Superior temporal gyrus (tissue), 1 donor: ENCODE results near the gene ZBTB9.
A peak's percentile ranks its signal among the peaks of the same experiment; 100 is the strongest.

Experiments
- DNase-seq: peaks from one replicate; pipeline ENCODE4 v3.0.0-alpha.2; 2016; ENCODE audit errors: extremely low spot score

The ZBTB9 gene

DNA sequence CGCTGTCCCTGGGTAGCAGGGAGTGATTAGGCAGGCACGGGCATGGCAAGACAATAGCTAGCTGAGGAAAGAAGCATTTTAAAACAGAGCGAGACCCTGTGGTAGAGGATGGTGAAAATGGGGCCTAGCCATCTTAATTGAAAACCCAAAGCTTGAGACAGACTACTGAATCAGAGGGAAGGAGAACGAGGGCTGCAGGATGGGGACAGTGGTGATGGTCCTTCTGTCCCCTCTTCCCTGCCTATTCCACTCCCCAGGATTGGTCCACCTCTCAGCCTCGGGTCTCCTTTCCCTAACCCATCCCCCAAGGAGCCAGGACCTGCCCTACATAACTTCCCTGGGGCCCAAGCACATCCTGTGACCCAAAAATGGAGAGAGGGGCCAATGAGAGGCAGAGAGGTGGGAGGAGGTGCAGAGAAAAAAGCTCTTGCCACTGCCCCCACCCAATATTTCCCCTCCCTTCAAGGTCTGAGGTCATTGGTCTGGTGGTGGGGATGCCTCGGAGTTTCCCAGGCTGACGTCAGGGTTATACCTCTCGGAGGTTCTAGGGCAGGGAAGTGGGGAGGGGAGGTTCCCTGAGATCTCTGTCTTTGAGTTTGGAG is 35.6 kb upstream of the ZBTB9 start:
- DNase-seq, result no peak

DNA sequence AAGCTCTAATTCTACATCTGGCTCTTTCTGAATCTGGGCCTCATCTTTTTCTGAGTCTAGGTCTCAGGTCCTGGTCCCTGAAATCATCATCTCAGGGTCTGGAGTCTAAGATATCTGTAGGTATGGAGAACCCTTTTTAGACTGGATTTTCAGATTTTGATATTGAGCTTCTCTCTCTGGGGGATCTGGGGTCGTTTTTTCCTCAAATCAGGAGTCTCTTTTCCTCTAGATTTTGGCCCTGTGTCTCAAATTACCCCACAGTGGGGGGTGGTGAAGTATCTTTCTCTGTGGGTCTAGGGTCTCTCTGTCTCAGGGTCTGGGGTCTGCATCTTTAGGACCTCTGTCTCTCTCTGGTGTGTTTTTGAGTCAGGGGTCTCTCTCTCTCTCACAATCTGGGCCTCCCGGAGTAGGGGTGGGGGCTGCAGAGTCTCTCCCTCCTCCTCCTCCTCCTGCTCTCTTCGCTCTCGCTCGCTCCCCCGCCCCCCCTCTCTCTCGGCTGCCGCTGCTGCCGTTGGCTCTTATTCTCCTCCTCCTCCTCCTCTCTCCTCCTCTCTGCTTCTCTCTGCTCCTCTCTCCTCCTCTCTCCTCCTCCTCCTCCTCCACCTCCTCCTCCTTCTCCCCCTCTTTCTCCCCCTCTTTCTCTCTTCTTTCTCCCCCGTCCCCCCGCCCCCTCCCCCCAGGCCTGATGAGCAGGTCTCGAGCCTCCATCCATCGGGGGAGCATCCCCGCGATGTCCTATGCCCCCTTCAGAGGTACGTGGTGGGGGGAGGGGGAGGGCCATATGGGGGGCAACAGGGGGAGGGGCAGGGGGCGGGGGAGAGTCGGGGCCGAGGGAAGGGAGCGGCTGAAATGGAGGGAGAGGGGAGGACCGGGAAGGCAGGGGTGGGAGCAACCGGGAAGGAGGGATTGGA is 34.5 kb upstream of the ZBTB9 start, which contains the start of gene SYNGAP1:
TSS of gene SYNGAP1 (plus strand) at position 486 of the 911 bp plus-strand sequence. CDS start at position 686, 200 bp downstream.
- no peak for DNase-seq

DNA sequence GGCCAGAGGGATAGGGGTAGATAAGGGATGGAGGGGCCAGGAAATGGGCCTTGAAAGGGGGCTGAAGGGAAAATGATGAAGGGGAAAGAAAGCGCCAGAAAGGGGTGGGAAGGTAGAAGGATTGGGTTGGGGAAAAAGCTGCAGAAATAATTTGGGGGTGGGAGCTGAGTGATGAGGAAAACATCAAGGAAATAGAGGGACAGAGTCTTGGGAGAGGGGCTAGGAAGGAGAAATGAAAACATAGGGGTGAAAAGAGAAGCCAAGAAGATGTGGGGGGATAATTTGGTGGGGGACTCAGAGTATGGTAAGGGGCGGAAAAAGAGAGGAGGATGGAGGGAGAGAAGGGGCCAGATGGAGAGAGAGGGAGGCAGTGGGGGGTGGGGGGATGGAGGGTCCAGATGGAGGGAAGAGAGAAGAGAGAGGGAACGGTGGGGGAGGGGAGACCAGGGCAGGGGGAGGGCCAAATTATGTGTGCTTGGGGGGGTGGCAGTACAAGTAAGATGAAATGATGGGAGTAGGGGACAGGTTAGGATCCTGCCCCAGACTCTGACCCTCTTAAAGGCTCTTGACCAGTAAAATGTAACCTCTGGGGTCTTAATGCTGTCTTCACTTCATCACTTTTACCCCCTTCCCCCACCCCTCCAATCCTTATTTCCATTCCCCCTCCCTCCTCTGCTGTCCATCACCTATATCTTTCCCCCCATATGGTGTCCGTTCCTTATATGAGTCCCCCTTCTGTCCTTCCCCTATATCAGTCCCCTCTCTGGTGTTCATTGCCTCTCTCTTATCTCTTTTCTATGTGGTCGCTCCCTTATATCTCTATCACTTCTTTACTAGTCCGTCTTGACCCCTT is 33.7 kb upstream of the ZBTB9 start:
- DNase-seq, result no peak

DNA sequence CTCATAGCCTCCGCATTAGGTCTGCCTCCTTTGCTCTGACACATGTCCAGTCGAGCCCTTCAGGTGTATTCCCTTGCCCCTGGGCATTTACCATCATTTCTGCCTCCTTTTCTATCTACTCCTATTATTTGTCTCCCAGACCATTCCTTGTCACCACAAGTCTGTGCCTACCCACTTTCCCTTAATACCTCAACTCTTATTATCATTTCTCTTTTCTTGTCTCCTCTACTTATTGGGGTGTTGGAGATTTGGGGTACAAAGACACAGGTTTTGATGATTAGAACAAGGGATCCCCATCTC is 33.1 kb upstream of the ZBTB9 start:
- DNase-seq, result no peak

DNA sequence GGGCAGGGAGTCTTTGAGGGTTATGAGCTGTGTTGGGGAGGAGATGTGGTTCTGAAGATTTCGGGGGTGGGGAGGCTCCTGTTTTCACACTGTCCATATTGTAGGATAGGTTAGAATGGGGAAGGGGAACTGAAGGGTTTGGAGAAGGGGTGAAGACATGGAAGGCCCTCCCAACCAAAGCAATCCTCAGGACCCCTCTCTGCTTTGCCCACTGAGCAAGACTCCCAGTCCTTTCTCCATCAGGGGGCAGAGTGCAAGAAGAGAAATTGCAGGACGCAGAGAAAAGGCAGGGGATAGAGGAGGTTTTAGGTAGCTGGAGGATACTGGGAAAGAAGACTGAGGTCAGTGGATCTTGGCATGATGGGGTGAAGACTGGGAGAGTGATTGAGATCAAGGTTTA is 30.6 kb upstream of the ZBTB9 start:
- DNase-seq, result no peak

DNA sequence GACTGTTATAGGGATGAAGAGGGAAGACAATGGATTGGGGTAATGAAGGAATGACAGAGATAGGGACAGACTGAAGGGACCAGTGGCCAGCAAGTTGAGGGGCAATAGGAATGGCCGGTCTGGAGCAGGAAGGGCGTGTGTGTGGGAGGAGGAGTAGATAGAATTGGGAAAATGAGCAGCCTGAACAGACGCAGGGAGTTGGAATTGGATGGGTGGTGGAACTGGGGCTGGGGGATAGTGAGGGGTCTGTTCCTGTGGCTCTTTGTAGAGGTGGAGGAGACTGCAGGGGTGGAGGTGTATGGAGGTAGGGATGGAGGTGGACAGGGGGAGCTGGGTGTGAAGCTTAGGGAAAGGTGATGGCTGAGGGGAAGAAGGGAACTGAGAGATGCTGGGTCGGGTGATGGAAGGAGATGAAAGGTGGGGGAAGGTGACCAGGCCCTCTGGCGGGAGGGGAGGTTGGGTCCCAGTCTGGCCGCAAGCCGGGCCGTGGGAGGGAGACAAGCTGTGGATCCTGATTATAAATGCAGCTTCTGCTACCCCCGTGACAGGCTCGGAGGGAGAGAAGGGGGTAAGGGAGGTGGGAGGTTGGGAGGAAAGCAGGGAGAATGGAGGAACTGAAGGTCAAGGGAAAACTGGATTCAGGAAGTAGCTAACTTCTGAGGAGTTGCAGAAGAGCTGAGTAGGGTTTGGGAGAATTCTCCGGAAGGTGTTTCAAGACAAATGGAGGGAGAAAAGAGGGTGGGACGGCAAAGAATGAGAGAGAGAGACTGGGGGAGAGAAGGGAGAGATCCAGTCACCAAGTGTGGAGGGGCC is 29.3 kb upstream of the ZBTB9 start:
- no peak for DNase-seq

DNA sequence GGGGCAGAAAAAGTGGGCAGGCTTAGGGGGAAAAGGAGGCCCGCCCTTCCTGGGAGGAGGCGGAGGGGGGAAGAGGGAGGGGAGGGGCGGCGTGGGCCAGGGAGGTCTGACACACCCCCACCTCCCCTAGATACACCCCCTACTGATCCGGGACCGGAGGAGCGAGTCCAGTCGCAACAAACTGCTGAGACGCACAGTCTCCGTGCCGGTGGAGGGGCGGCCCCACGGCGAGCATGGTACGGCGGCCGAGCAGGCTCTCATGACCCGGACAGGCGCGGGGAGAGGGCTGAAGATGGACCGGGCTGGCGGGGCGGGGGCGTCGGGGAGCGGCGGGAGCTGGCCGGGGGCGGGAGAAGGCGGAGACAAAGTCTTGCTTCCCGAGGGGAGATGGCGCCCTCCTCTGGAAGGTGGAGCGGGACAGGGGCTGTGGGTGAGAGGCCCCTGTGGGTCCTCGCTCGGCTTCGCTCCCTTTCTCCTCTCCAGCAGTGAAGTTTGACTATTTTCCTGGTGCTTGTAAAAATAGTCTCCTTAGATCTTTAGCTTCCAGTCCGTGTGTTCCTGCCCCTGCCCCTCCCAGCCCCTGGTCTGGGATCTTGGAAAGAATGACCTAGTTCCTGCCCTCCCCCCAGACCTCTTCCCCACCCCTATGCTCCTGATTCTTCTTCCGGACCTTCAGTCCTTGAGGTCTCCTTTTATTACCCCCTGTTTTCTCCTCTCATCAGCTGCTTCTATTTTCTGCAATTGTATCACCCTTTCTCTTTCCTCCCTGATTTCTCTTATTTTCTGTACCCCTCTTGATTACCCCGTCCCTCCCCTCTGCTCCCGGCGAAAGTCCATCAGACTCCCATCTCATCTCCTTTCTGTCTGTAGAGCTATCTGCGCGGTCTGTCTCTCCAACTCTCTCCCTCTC is 28.5 kb upstream of the ZBTB9 start:
- DNase-seq, result peak; percentile 68

DNA sequence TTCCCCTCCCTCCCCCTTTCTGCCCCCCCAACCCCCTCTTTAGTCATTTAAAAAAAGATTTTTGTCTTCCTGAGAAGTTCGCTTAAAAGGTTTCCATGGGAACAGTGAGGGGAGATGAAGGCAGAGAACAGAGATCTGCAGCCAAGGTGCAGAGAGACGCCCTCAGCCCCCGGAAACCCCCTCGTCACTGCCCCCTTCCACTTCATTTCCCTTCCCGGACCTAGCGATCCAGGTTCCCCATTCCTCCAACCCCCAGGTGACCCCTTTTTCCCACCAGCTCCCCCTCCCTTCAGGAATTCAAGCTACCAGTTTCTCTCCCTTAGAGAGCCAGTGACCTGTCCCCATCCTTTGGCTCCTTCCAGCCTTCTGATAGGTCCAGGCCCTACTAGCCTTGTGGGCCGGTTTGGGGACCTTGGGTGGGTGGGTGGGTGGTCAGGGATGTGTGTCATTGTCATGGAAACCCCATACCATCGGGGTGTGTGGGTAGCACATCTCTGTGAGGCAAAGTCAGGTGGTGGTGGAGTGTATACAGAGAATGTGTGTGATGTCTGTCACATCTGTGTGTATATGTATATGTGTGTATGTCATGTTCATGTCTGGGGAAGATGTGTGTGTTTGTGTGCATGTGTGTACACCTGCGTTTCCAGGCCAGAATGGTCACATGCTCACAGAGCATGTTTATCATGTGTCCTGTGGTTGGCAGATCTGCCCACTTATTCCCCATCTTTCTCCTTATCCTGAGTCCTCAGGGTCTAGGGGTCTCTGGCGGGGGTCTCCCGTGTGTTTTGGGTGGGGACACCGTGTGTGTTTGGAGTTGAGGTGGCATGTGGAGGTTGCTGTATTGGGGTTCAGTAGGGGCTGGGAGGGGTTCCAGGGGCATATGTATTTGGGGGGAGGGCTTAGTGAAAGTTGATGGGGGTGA is 27.5 kb upstream of the ZBTB9 start:
- no peak for DNase-seq

DNA sequence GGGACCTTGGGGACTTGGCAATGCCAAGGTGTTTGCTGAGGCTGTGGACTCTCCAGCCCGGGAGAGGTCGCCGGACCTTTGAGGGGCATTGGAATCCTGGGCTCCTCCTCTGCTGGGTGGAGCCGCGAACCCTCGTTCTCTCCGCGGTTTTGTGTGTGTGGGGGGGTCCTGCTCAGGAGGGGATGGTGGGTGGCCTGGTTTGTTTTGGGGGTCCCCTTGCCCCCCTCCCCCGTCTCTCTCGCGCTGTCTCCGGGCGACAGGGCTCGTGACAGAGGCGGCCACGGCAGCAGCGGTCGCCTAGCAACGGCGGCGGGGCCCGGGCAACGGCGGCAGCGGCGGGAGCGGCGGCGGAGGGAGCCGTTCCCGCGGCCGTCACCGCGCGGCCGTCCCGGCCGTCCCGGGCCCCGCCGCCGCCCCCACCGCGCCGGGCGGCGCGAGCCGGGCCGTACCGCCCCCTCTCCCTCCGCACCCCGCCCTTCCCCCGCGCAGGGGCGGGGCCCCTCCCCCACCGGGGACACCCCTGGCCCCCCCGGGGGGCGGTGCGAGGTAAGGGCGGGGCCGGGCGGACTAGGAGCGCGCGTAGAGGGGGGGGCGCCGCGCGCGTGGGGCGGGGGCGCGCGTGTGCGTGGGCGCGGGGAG is 26.7 kb upstream of the ZBTB9 start:
- DNase-seq, result no peak

DNA sequence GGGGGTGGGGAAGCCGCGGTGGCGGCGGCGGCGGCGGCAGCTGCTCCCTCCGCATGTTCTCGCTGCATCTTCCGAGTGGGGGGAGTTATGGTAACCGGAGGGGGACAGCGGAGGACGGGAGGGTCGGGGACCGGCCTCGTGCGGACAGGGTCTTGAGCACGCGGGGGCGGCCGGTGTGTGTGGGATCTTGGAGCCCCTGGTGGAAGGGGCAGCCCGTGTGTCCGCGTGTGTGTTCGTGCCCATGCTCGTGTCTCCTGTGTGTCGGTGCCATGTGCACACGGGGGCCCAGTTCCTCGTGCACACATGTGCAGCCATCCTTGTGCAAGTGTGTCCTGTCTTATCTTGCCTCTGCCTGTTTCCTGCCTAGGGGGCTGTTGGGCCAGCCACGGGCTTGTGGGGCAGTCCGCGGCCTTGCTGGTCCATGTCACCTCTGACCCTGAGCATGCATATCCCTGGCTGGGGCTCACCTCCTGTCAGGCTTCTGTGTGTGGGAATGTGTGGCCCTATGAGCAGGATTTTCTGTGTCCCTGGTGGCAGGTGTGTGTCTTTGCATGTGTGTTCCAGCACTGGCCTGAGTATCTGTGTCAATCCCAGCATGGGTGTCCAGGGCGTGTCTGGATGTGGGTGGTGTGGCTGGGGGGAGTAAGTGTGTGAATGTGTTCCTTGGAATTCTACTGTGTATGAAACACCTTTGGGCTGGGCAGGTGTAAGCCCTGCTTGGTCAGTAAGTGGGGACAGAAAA is 26.0 kb upstream of the ZBTB9 start:
- no peak for DNase-seq

DNA sequence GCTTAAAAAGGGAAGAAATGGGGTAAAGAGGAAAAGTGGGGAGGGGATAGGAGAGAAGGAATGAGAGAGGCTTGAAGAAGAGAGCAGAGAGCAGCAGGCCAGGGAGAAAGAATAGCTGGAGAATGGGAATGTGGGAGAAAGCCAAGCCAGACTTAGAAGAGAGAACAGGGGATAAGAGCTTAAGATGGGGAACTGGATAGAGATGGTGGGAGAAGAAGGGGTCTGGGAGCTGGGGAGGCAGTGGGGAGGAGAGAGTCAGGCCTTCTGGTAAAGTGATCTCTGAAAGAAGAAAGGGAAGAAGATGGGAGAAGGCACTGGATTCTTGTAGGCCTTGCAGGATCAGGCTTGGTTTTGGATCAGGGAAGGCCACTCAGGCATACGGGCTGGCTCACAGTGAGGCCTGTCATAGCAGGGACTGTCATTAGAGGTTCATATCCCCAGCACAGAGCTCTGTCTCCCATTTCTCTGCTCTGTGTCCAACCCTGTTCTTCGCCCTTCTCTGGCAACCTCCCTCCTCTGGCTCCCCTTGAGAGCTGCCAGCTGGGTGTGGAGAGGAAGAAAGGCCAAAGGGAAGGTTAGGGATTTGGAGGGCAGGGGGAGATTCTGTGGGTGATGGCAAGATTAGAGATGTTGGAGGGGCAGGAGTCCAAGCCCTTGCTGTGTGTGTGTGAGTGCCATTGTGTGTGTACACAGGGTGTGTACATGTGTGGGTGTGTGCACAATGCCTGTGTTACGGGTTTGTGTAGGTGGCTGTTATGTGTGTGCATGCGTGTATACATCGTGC is 25.2 kb upstream of the ZBTB9 start:
- DNase-seq, result no peak

DNA sequence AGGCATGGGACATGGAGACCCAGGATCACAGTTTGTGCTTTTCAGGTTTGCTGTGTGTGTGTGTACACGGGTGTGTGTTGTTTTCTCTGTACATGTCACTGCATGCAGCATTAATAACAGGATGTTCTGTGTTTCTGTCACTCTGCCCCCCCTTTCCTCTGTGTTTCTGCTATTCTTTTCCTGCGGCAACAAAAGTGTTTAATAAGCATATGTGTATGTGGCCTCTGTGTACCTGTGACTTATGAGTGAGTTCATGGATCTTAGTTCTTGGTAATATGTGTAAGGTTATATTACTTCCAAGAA is 24.7 kb upstream of the ZBTB9 start:
- no peak for DNase-seq

DNA sequence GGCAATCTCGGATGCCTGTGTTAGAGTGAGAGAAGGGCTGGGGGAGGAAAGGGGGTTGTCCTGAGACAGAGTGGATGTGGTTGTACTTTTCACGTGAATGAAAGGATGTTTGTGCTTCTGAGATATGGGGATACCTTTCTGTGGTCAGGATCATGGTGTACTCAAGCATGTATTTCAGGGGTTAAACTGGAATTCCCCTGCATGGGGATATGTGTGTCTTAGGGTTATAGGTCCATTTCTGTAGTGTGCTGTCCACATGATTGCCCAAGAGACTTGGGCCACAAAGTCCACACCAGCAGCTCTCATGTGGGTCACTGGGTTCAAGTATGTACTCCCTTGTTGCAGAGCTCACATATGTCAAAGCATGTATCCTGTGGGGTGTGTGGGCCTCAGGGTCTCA is 24.0 kb upstream of the ZBTB9 start:
- no peak for DNase-seq

DNA sequence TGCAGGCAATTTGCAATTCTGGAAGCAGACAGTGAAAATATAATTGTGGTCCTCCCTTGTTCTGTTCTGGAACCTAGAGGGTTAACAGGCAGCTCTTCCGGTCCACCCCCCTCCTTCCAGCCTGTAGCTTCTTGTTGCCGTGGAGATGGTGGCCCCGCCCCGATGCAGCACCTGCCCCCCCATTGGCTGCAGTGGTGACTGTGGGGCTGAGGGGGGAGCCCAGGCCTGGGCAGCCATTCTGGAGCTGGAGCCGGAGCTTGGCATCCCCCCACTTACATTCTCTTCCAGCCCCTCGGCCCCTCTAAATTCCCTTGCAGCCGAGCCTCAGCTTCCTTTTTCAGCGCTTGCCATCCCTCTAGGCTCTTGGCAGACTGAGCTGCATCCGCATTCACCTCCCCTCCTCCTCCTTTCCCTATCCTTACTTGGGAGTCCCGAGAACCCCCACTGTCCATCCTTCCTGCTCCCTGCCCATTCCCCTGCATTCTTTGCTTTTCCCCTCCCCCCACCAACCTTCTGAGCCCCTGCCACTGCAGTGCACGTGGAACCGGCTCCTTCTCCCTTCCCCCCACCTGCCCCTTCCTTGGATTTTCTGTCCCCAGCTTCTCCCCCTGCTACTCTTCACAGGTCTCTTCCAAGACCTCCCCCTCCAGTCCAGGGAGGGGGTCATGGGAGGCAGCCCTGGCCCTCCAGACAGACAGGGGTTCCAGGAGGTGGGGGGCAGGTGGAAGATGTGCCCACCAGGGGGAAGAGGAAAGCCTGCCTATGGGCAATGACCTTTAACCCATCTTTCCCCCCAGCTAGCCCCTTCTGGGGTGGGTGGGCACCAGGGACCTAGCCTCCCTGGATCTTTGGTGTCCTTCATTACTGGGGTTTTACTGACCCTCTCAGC is 23.1 kb upstream of the ZBTB9 start:
- DNase-seq, result peak; percentile 81

DNA sequence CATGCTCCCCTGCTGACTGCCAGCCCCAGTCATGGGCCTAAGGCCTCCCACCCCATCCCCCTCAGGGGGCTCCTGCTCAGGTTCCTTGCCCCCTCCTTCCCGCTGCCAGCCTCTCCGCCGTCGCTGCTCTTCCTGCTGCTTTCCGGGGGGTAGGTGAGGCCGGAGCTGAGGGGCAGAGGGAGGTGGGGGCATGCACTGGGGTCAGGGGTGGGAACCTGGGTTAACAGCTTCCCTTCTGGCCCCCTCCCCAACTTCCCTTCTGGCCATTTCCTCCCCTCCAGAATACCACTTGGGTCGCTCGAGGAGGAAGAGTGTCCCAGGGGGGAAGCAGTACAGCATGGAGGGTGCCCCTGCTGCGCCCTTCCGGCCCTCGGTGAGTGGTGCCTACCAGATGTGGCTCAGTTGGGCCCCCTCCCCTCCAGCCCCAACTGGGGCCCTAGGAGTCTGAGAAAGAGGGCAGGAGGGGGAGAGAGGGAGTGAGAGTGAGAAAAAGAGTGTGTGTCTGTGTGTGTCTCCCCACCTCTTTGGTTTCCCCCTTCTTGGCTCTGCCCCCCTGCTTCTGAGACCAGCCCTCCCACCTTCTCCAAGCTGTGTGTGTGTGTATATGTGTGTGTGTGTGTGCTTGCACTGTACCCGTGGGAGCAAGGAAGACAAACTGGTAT is 22.4 kb upstream of the ZBTB9 start:
- no peak for DNase-seq

DNA sequence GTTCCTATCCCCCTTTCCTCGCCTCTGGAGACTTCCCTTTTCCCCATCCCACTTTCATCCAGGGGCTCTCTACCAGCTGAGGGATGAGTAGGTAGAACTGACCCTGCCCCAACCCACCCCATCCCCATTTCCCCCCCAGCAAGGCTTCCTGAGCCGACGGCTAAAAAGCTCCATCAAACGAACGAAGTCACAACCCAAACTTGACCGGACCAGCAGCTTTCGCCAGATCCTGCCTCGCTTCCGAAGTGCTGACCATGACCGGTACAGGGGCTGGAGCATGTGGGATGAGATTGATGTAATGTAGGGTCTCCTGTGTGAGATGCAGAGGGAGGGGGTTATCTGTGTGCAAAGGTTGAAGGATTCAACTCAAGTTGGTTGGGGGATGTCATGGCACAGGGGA is 21.8 kb upstream of the ZBTB9 start:
- no peak for DNase-seq
